ENCODE results near the gene CENPX. TPM values are rescaled to one million over a fixed set of nuclear protein-coding genes. Genes with fewer than 3 reads are reported as not detected.

The CENPX gene
- total RNA-seq, 4 donors from 2014 or later = 85.4 to 131 (median 104) TPM

GRCh38 chr17:82018989-82019689 is 3.5 kb downstream of the CENPX start:
- Histone ChIP-seq H3K9me3 (no peaks in the 10 kb centered on the region), H3K4me3 (no peak overlapping the region), H3K27me3 (no peaks in the 10 kb centered on the region), H3K4me1 (peaks cover 19 to 34% (median 31%) of the 10 kb centered on the region in 4 donors), H3K27ac (no peak overlapping the region), H3K36me3 (no peaks in the 10 kb centered on the region)
- in situ Hi-C loops (cut with MboI; ENCODE audit: low pct_ligation_motif_present in 1 of 4, low pct_unique_long_range_greater_than_20kb in 1 of 4, low sequenced_read_pairs in 3 of 4) (no loop called here), intact Hi-C loops (cut with DNase I; ENCODE audit: low total_unique reads) (no loop called here)
- no peak for DNase-seq
- 91% methylated on average over 33 of the region's 33 CpGs; no CpG with 5 or more reads in 1 of the 2 donors for whole genome bisulfite sequencing, 2 donors (ENCODE audit: low coverage in 1 of 2)
- TF ChIP-seq, protein P1, sequence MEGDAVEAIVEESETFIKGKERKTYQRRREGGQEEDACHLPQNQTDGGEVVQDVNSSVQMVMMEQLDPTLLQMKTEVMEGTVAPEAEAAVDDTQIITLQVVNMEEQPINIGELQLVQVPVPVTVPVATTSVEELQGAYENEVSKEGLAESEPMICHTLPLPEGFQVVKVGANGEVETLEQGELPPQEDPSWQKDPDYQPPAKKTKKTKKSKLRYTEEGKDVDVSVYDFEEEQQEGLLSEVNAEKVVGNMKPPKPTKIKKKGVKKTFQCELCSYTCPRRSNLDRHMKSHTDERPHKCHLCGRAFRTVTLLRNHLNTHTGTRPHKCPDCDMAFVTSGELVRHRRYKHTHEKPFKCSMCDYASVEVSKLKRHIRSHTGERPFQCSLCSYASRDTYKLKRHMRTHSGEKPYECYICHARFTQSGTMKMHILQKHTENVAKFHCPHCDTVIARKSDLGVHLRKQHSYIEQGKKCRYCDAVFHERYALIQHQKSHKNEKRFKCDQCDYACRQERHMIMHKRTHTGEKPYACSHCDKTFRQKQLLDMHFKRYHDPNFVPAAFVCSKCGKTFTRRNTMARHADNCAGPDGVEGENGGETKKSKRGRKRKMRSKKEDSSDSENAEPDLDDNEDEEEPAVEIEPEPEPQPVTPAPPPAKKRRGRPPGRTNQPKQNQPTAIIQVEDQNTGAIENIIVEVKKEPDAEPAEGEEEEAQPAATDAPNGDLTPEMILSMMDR (IDR thresholded peaks at IDR 0.05) = no peak
- no peak for TF ChIP-seq POLR2AphosphoS5 (IDR thresholded peaks at IDR 0.05)
- TF ChIP-seq EP300 (IDR thresholded peaks at IDR 0.05; ENCODE audit: low read depth) = no peak
- no peak for TF ChIP-seq POLR2A (IDR thresholded peaks at IDR 0.05)

DNA sequence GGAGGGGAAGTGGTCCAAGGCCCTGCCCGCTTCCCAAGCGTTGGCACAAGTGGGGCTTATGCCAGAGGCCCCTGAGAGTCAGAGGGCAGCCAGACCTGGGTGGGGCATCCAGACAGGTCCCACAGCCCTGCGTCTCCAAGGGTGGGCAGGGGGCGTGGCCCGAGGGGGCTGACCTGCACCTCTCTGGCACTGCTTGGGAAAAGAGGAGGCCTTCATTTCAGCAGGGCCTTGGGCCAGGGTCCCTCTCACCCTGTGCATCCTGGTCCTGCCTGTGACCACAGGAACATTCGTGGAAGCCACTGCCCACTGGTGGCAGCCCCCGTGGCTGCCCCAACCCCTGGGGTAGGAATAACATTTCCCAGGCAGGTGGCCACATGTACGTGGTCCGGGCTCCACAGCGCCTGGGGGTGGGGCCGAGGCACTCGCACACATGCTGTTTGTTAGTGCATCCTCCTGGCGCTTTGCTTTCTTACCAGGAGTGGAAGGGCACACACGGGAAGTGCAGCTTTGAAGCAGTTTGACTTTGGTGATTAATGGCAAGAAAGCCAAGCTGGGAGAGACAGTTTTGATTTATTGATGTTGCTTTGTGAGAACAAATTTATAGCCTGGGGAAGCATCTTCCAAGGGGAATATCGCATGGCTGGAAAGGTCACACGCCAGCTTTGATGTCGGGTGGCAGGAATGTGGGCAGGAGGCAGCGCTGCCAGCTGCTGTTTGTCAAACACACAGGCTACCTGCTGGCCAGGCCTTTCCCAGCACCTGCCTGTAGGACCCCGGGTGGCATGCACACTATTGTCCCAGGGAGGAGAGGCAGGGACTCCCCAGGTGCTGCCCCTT is 4.3 kb downstream of the CENPX start:
- intact Hi-C loops (cut with DNase I; ENCODE audit: low total_unique reads) = no loop called here
- Histone ChIP-seq H3K4me3 (no peak overlapping the region), H3K27ac (no peak overlapping the region)

GRCh38 chr17:82017612-82018151 is 5.0 kb downstream of the CENPX start:
- Histone ChIP-seq H3K27ac (no peak overlapping the region), H3K4me3 (no peak overlapping the region), H3K27me3 (no peaks in the 10 kb centered on the region), H3K9me3 (no peaks in the 10 kb centered on the region), H3K4me1 (peaks cover 13 to 28% (median 24%) of the 10 kb centered on the region in 4 donors), H3K36me3 (no peaks in the 10 kb centered on the region)
- in situ Hi-C loops (cut with MboI; ENCODE audit: low pct_ligation_motif_present in 1 of 4, low pct_unique_long_range_greater_than_20kb in 1 of 4, low sequenced_read_pairs in 3 of 4) (no loop called here), intact Hi-C loops (cut with DNase I; ENCODE audit: low total_unique reads) (no loop called here)
- 73% methylated on average over 13 of the region's 13 CpGs; no CpG with 5 or more reads in 1 of the 2 donors for WGBS, 2 donors (ENCODE audit: low coverage in 1 of 2)
- TF ChIP-seq POLR2AphosphoS5 (IDR thresholded peaks at IDR 0.05) (no peak), POLR2A (IDR thresholded peaks at IDR 0.05) (no peak), EP300 (IDR thresholded peaks at IDR 0.05; ENCODE audit: low read depth) (no peak)
- TF ChIP-seq, protein P1 (IDR thresholded peaks at IDR 0.05) = no peak
- DNase-seq = no peak

More for the DNA sequence above, 4.3 kb downstream of the CENPX start:
- Histone ChIP-seq H3K9me3 (no peaks in the 10 kb centered on the region), H3K27me3 (no peaks in the 10 kb centered on the region), H3K4me1 (peaks cover 13 to 28% (median 24%) of the 10 kb centered on the region in 4 donors), H3K36me3 (no peaks in the 10 kb centered on the region)
- TF ChIP-seq, protein P1 (IDR thresholded peaks at IDR 0.05) = no peak
- TF ChIP-seq POLR2AphosphoS5 (IDR thresholded peaks at IDR 0.05) (no peak), POLR2A (IDR thresholded peaks at IDR 0.05) (no peak), EP300 (IDR thresholded peaks at IDR 0.05; ENCODE audit: low read depth) (no peak)
- in situ Hi-C loops (cut with MboI; ENCODE audit: low pct_ligation_motif_present in 1 of 4, low pct_unique_long_range_greater_than_20kb in 1 of 4, low sequenced_read_pairs in 3 of 4) = no loop called here
- no peak for DNase-seq
- WGBS, 2 donors (ENCODE audit: low coverage in 1 of 2) = 33 to 77% methylated on average over 1 to 19 of the region's 19 CpGs

DNA sequence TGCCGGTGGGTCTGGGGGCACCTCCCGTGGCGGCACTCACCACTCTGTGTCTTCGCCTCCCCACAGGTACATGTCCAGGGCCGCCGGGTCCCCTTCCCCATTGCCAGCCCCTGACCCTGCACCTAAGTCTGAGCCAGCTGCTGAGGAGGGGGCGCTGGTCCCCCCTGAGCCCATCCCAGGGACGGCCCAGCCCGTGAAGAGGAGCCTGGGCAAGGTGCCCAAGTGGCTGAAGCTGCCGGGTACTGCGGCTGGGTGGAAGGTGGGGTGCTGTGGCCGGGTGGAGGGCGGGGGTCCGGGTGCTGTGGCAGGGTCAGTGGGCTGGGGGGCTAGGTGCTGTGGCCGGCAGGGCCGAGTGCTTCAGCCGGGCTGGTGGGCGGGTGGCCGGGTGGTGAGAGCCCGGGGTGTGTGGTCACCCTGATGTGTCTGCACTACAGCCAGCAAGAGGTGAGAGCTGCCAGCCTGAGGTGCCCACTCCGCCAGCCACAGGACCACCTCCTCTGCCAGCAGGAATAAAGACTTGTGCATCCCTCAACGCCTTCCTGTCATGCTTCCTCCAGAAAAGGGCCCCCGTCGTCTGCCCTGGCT is 5.7 kb downstream of the CENPX start:
- intact Hi-C loops (cut with DNase I; ENCODE audit: low total_unique reads) (no loop called here), in situ Hi-C loops (cut with MboI; ENCODE audit: low pct_ligation_motif_present in 1 of 4, low pct_unique_long_range_greater_than_20kb in 1 of 4, low sequenced_read_pairs in 3 of 4) (no loop called here)
- 70 to 85% methylated on average over 2 to 24 of the region's 24 CpGs for WGBS, 2 donors (ENCODE audit: low coverage in 1 of 2)
- no peak overlapping the region for H3K4me3 ChIP-seq
- no peaks in the 10 kb centered on the region for H3K9me3 ChIP-seq
- no peaks in the 10 kb centered on the region for H3K27me3 ChIP-seq
- no peak overlapping the region for H3K27ac ChIP-seq
- TF ChIP-seq EP300 (IDR thresholded peaks at IDR 0.05; ENCODE audit: low read depth) (no peak), POLR2AphosphoS5 (IDR thresholded peaks at IDR 0.05) (no peak), POLR2A (IDR thresholded peaks at IDR 0.05) (no peak)
- TF ChIP-seq, protein P1 (IDR thresholded peaks at IDR 0.05) = no peak
- H3K36me3 ChIP-seq = no peaks in the 10 kb centered on the region
- H3K4me1 ChIP-seq = peaks cover 11 to 26% (median 20%) of the 10 kb centered on the region in 4 donors
- DNase-seq = no peak

Data from transverse colon (tissue), 4 donors.